HG02885 (cell line): ENCODE results near the gene CARD14.

Experiments
- ATAC-seq: cut with Tn5 transposase; IDR thresholded peaks from one replicate; pipeline ENCODE4 v1.9.1; 2021; ENCODE audit warnings: mild to moderate bottlenecking; ENCODE audit not compliant: unreplicated experiment, poor library complexity

CARD14 gene

GRCh38 chr17:80169784-80170500, at the start of gene CARD14:
Gene CARD14, plus strand, starts transcription at chr17:80170030. Its CDS starts 11,409 bp downstream, at chr17:80181439.
- no peak for ATAC-seq

GRCh38 chr17:80122026-80122575, 47.7 kb upstream of the CARD14 start:
- no peak for ATAC-seq

- ATAC-seq, result no peak
Measured at GRCh38 chr17:80122926-80123505, 46.8 kb upstream of the CARD14 start.

- no peak for ATAC-seq
Measured at GRCh38 chr17:80123791-80124190, 46.0 kb upstream of the CARD14 start.

GRCh38 chr17:80124351-80124981, 45.4 kb upstream of the CARD14 start:
- no peak for ATAC-seq

- ATAC-seq, result no peak
Measured at GRCh38 chr17:80125656-80126448, 44.0 kb upstream of the CARD14 start.

GRCh38 chr17:80126449-80126715, 43.4 kb upstream of the CARD14 start:
- ATAC-seq, result no peak

- no peak for ATAC-seq
Measured at GRCh38 chr17:80129006-80129565, 40.7 kb upstream of the CARD14 start.

- no peak for ATAC-seq
Measured at GRCh38 chr17:80130992-80131391, 38.8 kb upstream of the CARD14 start.

GRCh38 chr17:80132906-80133625, 36.8 kb upstream of the CARD14 start:
- no peak for ATAC-seq

- no peak for ATAC-seq
Measured at GRCh38 chr17:80133626-80133970, 36.2 kb upstream of the CARD14 start.

GRCh38 chr17:80137131-80137530, 32.7 kb upstream of the CARD14 start:
- no peak for ATAC-seq

GRCh38 chr17:80138856-80139426, 30.9 kb upstream of the CARD14 start:
- no peak for ATAC-seq

- no peak for ATAC-seq
Measured at GRCh38 chr17:80141463-80142165, 28.2 kb upstream of the CARD14 start.

GRCh38 chr17:80142929-80143328, 26.9 kb upstream of the CARD14 start:
- no peak for ATAC-seq

GRCh38 chr17:80145076-80146075, 24.5 kb upstream of the CARD14 start:
- ATAC-seq, result no peak

GRCh38 chr17:80146121-80147034, 23.5 kb upstream of the CARD14 start:
- ATAC-seq, result peak; percentile 32
